K562 (cell line): Measurements from ENCODE around the gene IPO9. TPM values are rescaled to one million over a fixed set of nuclear protein-coding genes. Genes with fewer than 3 reads are reported as not detected.

Experiments
- ATAC-seq: fragments of 200-7000 bp; cut with Tn5 transposase; 3 replicates; pipeline ENCODE4 v1.9.1; 2020; ENCODE audit warnings: moderate library complexity
- BruUV-seq: library from RNA; stranded (reverse); fragments of 400-500 nt; replicated peaks from 2 replicates; lab custom pipeline; 2021; lab: Mats Ljungman, UMichigan
- CTCF ChIA-PET: fragments of 300-600 bp; formaldehyde crosslinking; extraction: SDS; loops from one replicate; lab custom pipeline; 2021; ENCODE audit warnings: low intra/inter-chr PET ratio; lab: Yijun Ruan, JAX
- POLR2A ChIA-PET: fragments of 300-600, 350-650 bp; sonication (Branson Sonifier 250); formaldehyde crosslinking; extraction: SDS; loops from one replicate; lab custom pipeline; 2021; ENCODE audit warnings: antibody characterized with exemption, inconsistent platforms; lab: Yijun Ruan, JAX
- DNase-seq, 4 experiments: peaks; one replicate each; pipeline versions ENCODE4 v3.0.0 to v3.0.0-alpha.2; 2011 to 2018; ENCODE audit warnings: low spot score in 3 of 4, mixed read lengths in 3 of 4; ENCODE audit errors: extremely low read depth in 1 of 4
- FAIRE-seq: peaks from 2 replicates; lab custom pipeline; 2011; peaks lifted over from hg19 to GRCh38; lab: Jason Lieb, UNC
- H2AFZ ChIP-seq: 2 replicates; pipeline ENCODE4 v1.6.0; 2011; ENCODE audit warnings: low read depth, low read length, control low read depth, inconsistent platforms
- H3K27ac ChIP-seq: fragments of 200-600 bp; 3 replicates; pipeline ENCODE4 v1.8.0; 2011; ENCODE audit warnings: low read depth, mild to moderate bottlenecking, control low read depth, inconsistent platforms, low read length, moderate library complexity, mixed read lengths; ENCODE audit errors: extremely low read depth
- H3K27me3 ChIP-seq, 2 experiments: fragments of 300-600 bp in 1 of 2; 2 replicates in 1 of 2; 3 replicates in 1 of 2; pipeline versions ENCODE4 v1.6.0 to v1.8.0; 2011; ENCODE audit warnings: inconsistent platforms in 2 of 2, low read length in 2 of 2, mild to moderate bottlenecking in 1 of 2, mixed read lengths in 1 of 2, moderate library complexity in 1 of 2; ENCODE audit not compliant: control insufficient read depth in 2 of 2, insufficient read depth in 2 of 2
- H3K36me3 ChIP-seq: fragments of 300-600 bp; 3 replicates; pipeline ENCODE4 v1.8.0; 2011; ENCODE audit warnings: mild to moderate bottlenecking, low read length, inconsistent platforms; ENCODE audit not compliant: control insufficient read depth, insufficient read depth
- H3K4me1 ChIP-seq, 2 experiments: fragments of 200-600 bp in 1 of 2; replicated peaks in 1 of 2; 2 replicates in 1 of 2; 3 replicates in 1 of 2; pipeline versions ENCODE4 v1.5.1 to v1.8.0; 2011; ENCODE audit warnings: inconsistent platforms in 2 of 2, low read length in 2 of 2, mild to moderate bottlenecking in 1 of 2, mixed read lengths in 1 of 2, moderate library complexity in 1 of 2; ENCODE audit not compliant: control insufficient read depth in 2 of 2, insufficient read depth in 2 of 2
- H3K4me2 ChIP-seq: 2 replicates; pipeline ENCODE4 v1.6.1; 2011; ENCODE audit warnings: low read length, control low read depth, inconsistent platforms, mixed read lengths; ENCODE audit not compliant: insufficient read depth
- H3K4me3 ChIP-seq: fragments of 200-600 bp; sonication (generic), shearing (Covaris generic); 2 replicates; pipeline ENCODE4 v1.5.1; 2016; ENCODE audit warnings: control low read depth, inconsistent platforms
- H3K79me2 ChIP-seq: fragments of 200-600 bp; 3 replicates; pipeline ENCODE4 v1.8.0; 2011; ENCODE audit warnings: low read length, inconsistent platforms; ENCODE audit not compliant: control insufficient read depth, insufficient read depth
- H3K9ac ChIP-seq, 2 experiments: 2 replicates each; pipeline versions ENCODE4 v1.6.0 to v1.6.1; 2011; ENCODE audit warnings: low read depth in 2 of 2, low read length in 2 of 2, control low read depth in 1 of 2, inconsistent platforms in 1 of 2, mild to moderate bottlenecking in 1 of 2, mixed read lengths in 1 of 2; ENCODE audit not compliant: insufficient read depth in 1 of 2
- H3K9me1 ChIP-seq: one replicate; pipeline ENCODE4 v1.6.0; 2011; ENCODE audit warnings: inconsistent platforms, mild to moderate bottlenecking, low read length, moderate library complexity; ENCODE audit not compliant: control insufficient read depth, insufficient read depth
- H3K9me3 ChIP-seq: replicated peaks from 2 replicates; pipeline ENCODE4 v1.5.1; 2011; ENCODE audit warnings: low read depth, low read length, inconsistent platforms; ENCODE audit not compliant: control insufficient read depth, insufficient read depth
- H4K20me1 ChIP-seq: replicated peaks from 2 replicates; pipeline ENCODE4 v1.6.1; 2011; ENCODE audit warnings: low read length, inconsistent platforms, mixed read lengths; ENCODE audit not compliant: control insufficient read depth, insufficient read depth
- CEBPB ChIP-seq: fragments of 450-650 bp; IDR thresholded peaks from 2 replicates; pipeline ENCODE4 v1.6.1; 2016; ENCODE audit warnings: missing genetic modification characterization, missing compliant biosample characterization
- COPS2 ChIP-seq: fragments of 450-650 bp; conservative IDR thresholded peaks from 2 replicates; pipeline ENCODE4 v1.6.1; 2016; ENCODE audit warnings: mild to moderate bottlenecking, moderate library complexity
- DMBX1 ChIP-seq: fragments of 250-450 bp; sonication (Bioruptor Pico); IDR thresholded peaks from 2 replicates; pipeline ENCODE4 v1.8.0; 2022; ENCODE audit warnings: inconsistent platforms, mild to moderate bottlenecking, moderate library complexity, borderline replicate concordance
- RFX7 ChIP-seq: fragments of 250-450 bp; sonication (Bioruptor Pico); IDR thresholded peaks from 2 replicates; pipeline ENCODE4 v1.5.1; 2021; ENCODE audit warnings: mild to moderate bottlenecking
- SRF ChIP-seq, 2 experiments: fragments of 250-450, 450-650 bp in 1 of 2; sonication (Bioruptor Pico) in 1 of 2; sonication (generic) in 1 of 2; formaldehyde crosslinking; IDR thresholded peaks; 2 replicates each; pipeline versions ENCODE4 v1.5.0 to v1.5.1; 2020 to 2022; ENCODE audit warnings: mild to moderate bottlenecking in 1 of 2, missing genetic modification reagents in 1 of 2
- STAT5A ChIP-seq: IDR thresholded peaks from 2 replicates; pipeline ENCODE4 v1.6.1; 2012; ENCODE audit warnings: low read length, inconsistent platforms, borderline replicate concordance
- TAF15 ChIP-seq: fragments of 200-400 bp; formaldehyde crosslinking; IDR thresholded peaks from 2 replicates; pipeline ENCODE4 v1.6.1; 2017; ENCODE audit warnings: mild to moderate bottlenecking, low read depth, low read length, moderate library complexity
- ZNF232 ChIP-seq: sonication (generic); formaldehyde crosslinking; IDR thresholded peaks from 2 replicates; pipeline ENCODE4 v1.8.0; 2022; ENCODE audit warnings: mild to moderate bottlenecking, missing genetic modification reagents
- ZNF311 ChIP-seq: fragments of 250-450 bp; sonication (Bioruptor Pico); IDR thresholded peaks from 2 replicates; pipeline ENCODE4 v1.4.0; 2020; ENCODE audit warnings: mild to moderate bottlenecking, moderate library complexity
- WGBS: fragments of 100-300 bp; shearing (Covaris generic); methylation state at CpG from one replicate; pipeline ENCODE4 v1.1.6; 2016; ENCODE audit warnings: low coverage, mixed read lengths; ENCODE audit not compliant: insufficient coverage; ENCODE audit errors: missing lambda C conversion rate; 5-methylcytosine and 5-hydroxymethylcytosine counted together
- in situ Hi-C: fragments of 300-500 bp; cut with MboI; formaldehyde crosslinking; loops from 4 replicates; pipeline ENCODE4 v1.15.0; 2018; ENCODE audit warnings: inconsistent platforms, mixed read lengths
- intact Hi-C: fragments of 100-400 bp; cut with micrococcal nuclease; formaldehyde crosslinking; loops from 2 replicates; pipeline ENCODE4 v1.14.2; 2022
- polyA plus RNA-seq, 8 experiments: library from polyadenylated mRNA; depleted of rRNA in 4 of 8; stranded (reverse) in 5 of 8; unstranded in 3 of 8; fragments of >200 nt; fragmentation: Nextera tagmentation in 2 of 8; fragmentation: Illumina TruSeq in 1 of 8; extraction: Ambion mirVana in 2 of 8; extraction: Trizol in 1 of 8; gene quantifications; 2 replicates each; pipeline versions ENCODE4 v1.2.1 to v1.2.3, GENCODE V29; 2011 to 2014; ENCODE audit warnings: inconsistent platforms in 1 of 8, missing spikeins in 1 of 8
- total RNA-seq, 7 experiments: library from RNA; depleted of rRNA in 6 of 7; stranded (reverse); fragments of >200 nt in 6 of 7; fragmentation: Illumina TruSeq in 2 of 7; extraction: Trizol in 2 of 7; gene quantifications; 2 replicates each; pipeline versions ENCODE4 v1.2.1 to v1.2.3, GENCODE V29; 2011 to 2021; ENCODE audit warnings: low replicate concordance in 1 of 7

IPO9 gene
- total and polyA plus RNA-seq, 9 of the 15 experiments (the other 6 are each of a cell fraction or from before 2014, with no cell fraction given) = 27.9 to 78.6 (median 43.9) TPM

GRCh38 chr1:201903135-201903534, 74.2 kb downstream of the IPO9 start:
- Histone ChIP-seq H3K36me3 (no peaks in the 10 kb centered on the region), H3K27me3 (peaks cover 0 to 20% of the 10 kb centered on the region in 2 experiments; a peak in 3 of 5 replicates), H3K9ac (no peak overlapping the region), H3K79me2 (no peaks in the 10 kb centered on the region), H2AFZ (no peak overlapping the region), H3K4me2 (no peak overlapping the region), H3K4me3 (no peak overlapping the region), H3K9me1 (no peaks in the 10 kb centered on the region), H3K9me3 (no peaks in the 10 kb centered on the region), H3K27ac (no peak overlapping the region), H4K20me1 (no peaks in the 10 kb centered on the region; the same call in 1 of the 2 replicates), H3K4me1 (peaks cover 0 to 4% of the 10 kb centered on the region in 2 experiments; a peak in 2 of 5 replicates)
- no peak for DNase-seq
- CTCF ChIA-PET = no interaction called here
- WGBS = 61% methylated on average over 5 of the region's 5 CpGs
- TF ChIP-seq ZNF232 (CRISPR knock-in tag) = no peak
- TF ChIP-seq TAF15 = no peak
- no peak for TF ChIP-seq DMBX1 (CRISPR knock-in tag)
- no peak for TF ChIP-seq STAT5A
- no peak for TF ChIP-seq ZNF311 (CRISPR knock-in tag)
- TF ChIP-seq CEBPB = no peak
- in situ Hi-C loops = no loop called here
- intact Hi-C loops = no loop called here
- POLR2A ChIA-PET = interaction anchor here (0.7 to 1.9 kb wide), 3 partner anchors 10 to 28 kb away, joined by 3 to 9 read pairs (median 4); no protein-coding TSS in a partner anchor
- ATAC-seq = no peak
- BruUV-seq = no TSS peak
- no peak for FAIRE-seq

- H3K9me3 ChIP-seq = no peaks in the 10 kb centered on the region
- H3K79me2 ChIP-seq = no peaks in the 10 kb centered on the region
- no peak overlapping the region for H3K27ac ChIP-seq
- no peak overlapping the region for H3K4me2 ChIP-seq
- ChIA-PET CTCF (no interaction called here), POLR2A (interaction anchor here (1.9 kb wide), 1 partner anchor 8 kb away, joined by 9 read pairs; no protein-coding TSS in a partner anchor)
- no peak overlapping the region for H3K4me3 ChIP-seq
- in situ Hi-C loops (no loop called here), intact Hi-C loops (no loop called here)
- TF ChIP-seq SRF (CRISPR knock-in tag; IDR thresholded peaks at IDR 0.05) = 0 out of 4 replicates have a peak, but pooled peaks of 1 of the 2 experiments have one; percentile 19
- TF ChIP-seq RFX7 (CRISPR knock-in tag) = no peak
- TF ChIP-seq COPS2 = no peak
- H4K20me1 ChIP-seq = no peaks in the 10 kb centered on the region
- H3K27me3 ChIP-seq = peaks cover 0 to 12% of the 10 kb centered on the region in 2 experiments; a peak in 3 of 5 replicates
- no peak overlapping the region for H3K9ac ChIP-seq
- no TSS peak for BruUV-seq
- no peaks in the 10 kb centered on the region for H3K36me3 ChIP-seq
- H3K9me1 ChIP-seq = no peaks in the 10 kb centered on the region
- FAIRE-seq (no peak), ATAC-seq (no peak), DNase-seq (no peak)
- WGBS = 27% methylated on average over 6 of the region's 6 CpGs
- peaks cover 0 to 2% of the 10 kb centered on the region in 2 experiments; a peak in 2 of 5 replicates for H3K4me1 ChIP-seq
- no peak overlapping the region; the same call in 1 of the 2 replicates for H2AFZ ChIP-seq
These were observed 75.6 kb downstream of the IPO9 start for GRCh38 chr1:201904579-201904978.
